OCI-LY1 (cell line): ENCODE results near the gene SPARC.

Source experiments
- H2AFZ ChIP-seq: fragments of 200-600 bp; sonication (generic), shearing (Covaris generic); 2 replicates; pipeline ENCODE4 v1.6.0; 2014; ENCODE audit warnings: antibody characterized with exemption, mild to moderate bottlenecking, low read length
- H3F3A ChIP-seq: fragments of 200-600 bp; sonication (generic), shearing (Covaris generic); 2 replicates; pipeline ENCODE4 v1.6.0; 2014; ENCODE audit warnings: mild to moderate bottlenecking, antibody characterized with exemption, low read length, moderate library complexity; ENCODE audit not compliant: insufficient read depth
- H3K27ac ChIP-seq: fragments of 200-600 bp; sonication (generic); 2 replicates; pipeline ENCODE4 v1.5.1; 2014; ENCODE audit warnings: low read length, mixed run types, mild to moderate bottlenecking, low read depth; ENCODE audit not compliant: poor library complexity, severe bottlenecking
- H3K27me3 ChIP-seq: fragments of 200-600 bp; sonication (generic); 2 replicates; pipeline ENCODE4 v1.6.0; 2014; ENCODE audit warnings: antibody characterized with exemption, mild to moderate bottlenecking, low read length, moderate library complexity; ENCODE audit not compliant: insufficient read depth
- H3K36me3 ChIP-seq: fragments of 200-600 bp; sonication (generic); 2 replicates; pipeline ENCODE4 v1.6.1; 2014; ENCODE audit warnings: mild to moderate bottlenecking, antibody characterized with exemption, low read length, moderate library complexity, mixed read lengths; ENCODE audit not compliant: insufficient read depth
- H3K4me1 ChIP-seq: fragments of 200-600 bp; sonication (generic); 2 replicates; pipeline ENCODE4 v1.5.1; 2014; ENCODE audit warnings: mild to moderate bottlenecking, low read length, moderate library complexity; ENCODE audit not compliant: insufficient read depth, severe bottlenecking
- H3K4me2 ChIP-seq: fragments of 200-600 bp; sonication (generic), shearing (Covaris generic); 2 replicates; pipeline ENCODE4 v1.6.1; 2014; ENCODE audit warnings: low read length
- H3K4me3 ChIP-seq: fragments of 200-600 bp; sonication (generic); 2 replicates; pipeline ENCODE4 v1.5.1; 2014; ENCODE audit warnings: low read length, low read depth, mild to moderate bottlenecking, mixed read lengths; ENCODE audit not compliant: poor library complexity, severe bottlenecking
- H3K79me2 ChIP-seq: fragments of 200-600 bp; shearing (Covaris generic); 2 replicates; pipeline ENCODE4 v1.6.1; 2016; ENCODE audit warnings: mixed run types, low read length, mixed read lengths; ENCODE audit not compliant: insufficient read depth
- H3K9ac ChIP-seq: fragments of 200-600 bp; sonication (generic), shearing (Covaris generic); 2 replicates; pipeline ENCODE4 v1.6.1; 2014; ENCODE audit warnings: mild to moderate bottlenecking, low read length, mixed read lengths
- H3K9me2 ChIP-seq: fragments of 200-600 bp; sonication (generic), shearing (Covaris generic); 2 replicates; pipeline ENCODE4 v1.6.1; 2014; ENCODE audit warnings: low read depth, mild to moderate bottlenecking, low read length, mixed read lengths
- H3K9me3 ChIP-seq: fragments of 200-600 bp; shearing (Covaris generic); 2 replicates; pipeline ENCODE4 v1.6.1; 2014; ENCODE audit warnings: low read length, mixed read lengths
- H4K20me1 ChIP-seq: fragments of 200-600 bp; sonication (generic), shearing (Covaris generic); 2 replicates; pipeline ENCODE4 v1.6.0; 2016; ENCODE audit warnings: mild to moderate bottlenecking, low read length; ENCODE audit not compliant: insufficient read depth
- CTCF ChIP-seq: fragments of 200-600 bp; sonication (generic), shearing (Covaris generic); IDR thresholded peaks from 2 replicates; pipeline ENCODE4 v1.5.1; 2017; ENCODE audit warnings: mild to moderate bottlenecking, antibody characterized with exemption, low read length, moderate library complexity, mixed read lengths
- EZH2 ChIP-seq: fragments of 200-600 bp; sonication (generic), shearing (Covaris generic); IDR thresholded peaks from 2 replicates; pipeline ENCODE4 v1.8.0; 2017; ENCODE audit warnings: borderline replicate concordance, mixed run types, mild to moderate bottlenecking, antibody characterized with exemption, low read length, moderate library complexity, mixed read lengths

Gene SPARC

GRCh38 chr5:151628112-151628823 is 58.4 kb downstream of the SPARC start:
- no peak overlapping the region for H3K27ac ChIP-seq

GRCh38 chr5:151627650-151628049 is 59.1 kb downstream of the SPARC start:
- H2AFZ ChIP-seq = no peak overlapping the region
- H4K20me1 ChIP-seq = no peaks in the 10 kb centered on the region
- H3K79me2 ChIP-seq = no peaks in the 10 kb centered on the region
- no peak overlapping the region for H3K4me3 ChIP-seq
- H3K4me2 ChIP-seq = no peak overlapping the region
- peaks cover 4% of the 10 kb centered on the region; the same call in 1 of the 2 replicates for H3K27me3 ChIP-seq
- no peaks in the 10 kb centered on the region for H3K9me2 ChIP-seq
- H3K27ac ChIP-seq = no peak overlapping the region
- no peak for TF ChIP-seq CTCF
- TF ChIP-seq EZH2 = no peak
- H3K36me3 ChIP-seq = no peaks in the 10 kb centered on the region
- no peaks in the 10 kb centered on the region for H3K9me3 ChIP-seq
- H3K9ac ChIP-seq = no peak overlapping the region
- H3F3A ChIP-seq = no peaks in the 10 kb centered on the region
- H3K4me1 ChIP-seq = no peaks in the 10 kb centered on the region

More at GRCh38 chr5:151628112-151628823, 58.4 kb downstream of the SPARC start:
- Histone ChIP-seq H3K4me3 (no peak overlapping the region), H3F3A (no peaks in the 10 kb centered on the region), H3K9me2 (no peaks in the 10 kb centered on the region), H3K27me3 (peaks cover 4% of the 10 kb centered on the region; the same call in 1 of the 2 replicates), H3K4me2 (no peak overlapping the region), H2AFZ (no peak overlapping the region), H3K9ac (no peak overlapping the region), H4K20me1 (no peaks in the 10 kb centered on the region), H3K79me2 (no peaks in the 10 kb centered on the region), H3K36me3 (no peaks in the 10 kb centered on the region), H3K9me3 (no peaks in the 10 kb centered on the region), H3K4me1 (no peaks in the 10 kb centered on the region)
- TF ChIP-seq CTCF (no peak), EZH2 (no peak)

DNA sequence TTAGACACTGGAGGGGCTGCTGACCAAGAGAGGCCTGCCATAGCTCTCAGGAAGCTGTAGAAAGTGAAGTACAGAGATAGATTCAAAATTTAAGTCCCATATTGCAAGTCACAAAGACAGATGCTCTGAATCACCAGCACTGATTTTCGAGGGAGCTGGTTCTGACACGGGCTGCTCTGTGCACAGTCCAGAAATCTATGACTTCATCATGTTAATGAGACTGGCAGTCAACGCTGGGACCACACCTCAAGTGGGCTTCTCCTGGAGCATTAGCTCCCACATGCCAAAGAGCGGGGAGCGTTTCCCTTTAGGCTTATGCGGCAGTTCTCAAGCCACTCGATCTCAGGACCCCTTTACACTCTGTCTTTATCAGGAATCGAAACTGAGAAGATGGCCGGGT is 61.4 kb downstream of the SPARC start:
- no peaks in the 10 kb centered on the region for H3K79me2 ChIP-seq
- H4K20me1 ChIP-seq = no peaks in the 10 kb centered on the region
- no peaks in the 10 kb centered on the region for H3K9me3 ChIP-seq
- no peaks in the 10 kb centered on the region for H3K4me1 ChIP-seq
- H3F3A ChIP-seq = no peaks in the 10 kb centered on the region
- no peaks in the 10 kb centered on the region for H3K9me2 ChIP-seq
- no peaks in the 10 kb centered on the region for H3K36me3 ChIP-seq
- no peaks in the 10 kb centered on the region; the same call in 1 of the 2 replicates for H3K27me3 ChIP-seq
- H2AFZ ChIP-seq = no peak overlapping the region
- H3K4me2 ChIP-seq = no peak overlapping the region
- no peak overlapping the region for H3K9ac ChIP-seq
- TF ChIP-seq CTCF (no peak), EZH2 (no peak)
- H3K27ac ChIP-seq = no peak overlapping the region
- no peak overlapping the region for H3K4me3 ChIP-seq
